ENCODE measurements around the gene C15orf39.
"Not testable (repeated sequence)": the region's sequence is repeated elsewhere in the genome, so short reads cannot be mapped to it uniquely, and the experiment has no call there.

The C15orf39 gene

DNA sequence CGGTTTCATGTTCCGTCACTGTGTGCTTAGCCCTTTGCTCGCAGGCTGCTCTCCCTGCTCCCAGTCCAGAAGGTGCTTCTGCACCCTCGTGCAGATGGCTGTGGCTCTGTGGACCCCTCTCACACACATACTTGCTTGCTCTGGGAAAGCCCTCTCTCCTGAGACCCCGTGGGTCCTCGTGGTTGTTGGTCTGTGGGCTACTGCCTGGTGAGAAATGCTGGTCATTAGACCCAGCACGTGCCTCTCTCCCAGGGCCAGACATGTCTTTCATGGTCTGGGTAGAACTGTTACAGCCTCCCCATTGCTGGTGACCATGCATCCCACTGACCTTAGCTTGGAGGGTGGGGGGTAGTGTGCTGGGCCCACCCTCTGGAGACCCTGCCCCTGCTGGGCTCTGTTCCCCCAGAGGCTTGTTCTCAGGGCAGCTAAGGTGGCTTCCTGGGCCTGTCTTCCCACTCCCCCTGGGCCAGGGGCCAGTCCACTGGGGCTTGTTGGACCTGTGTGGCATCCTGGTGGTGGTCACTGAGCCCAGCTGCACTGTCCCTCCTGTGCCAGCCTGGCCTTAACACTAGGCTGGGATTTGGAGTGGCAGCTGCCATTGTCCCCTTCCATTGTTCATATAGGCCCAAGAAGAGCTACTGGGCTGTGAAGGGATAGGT lies 10.6 kb downstream of the C15orf39 start:
- DNase-seq, result no peak

DNA sequence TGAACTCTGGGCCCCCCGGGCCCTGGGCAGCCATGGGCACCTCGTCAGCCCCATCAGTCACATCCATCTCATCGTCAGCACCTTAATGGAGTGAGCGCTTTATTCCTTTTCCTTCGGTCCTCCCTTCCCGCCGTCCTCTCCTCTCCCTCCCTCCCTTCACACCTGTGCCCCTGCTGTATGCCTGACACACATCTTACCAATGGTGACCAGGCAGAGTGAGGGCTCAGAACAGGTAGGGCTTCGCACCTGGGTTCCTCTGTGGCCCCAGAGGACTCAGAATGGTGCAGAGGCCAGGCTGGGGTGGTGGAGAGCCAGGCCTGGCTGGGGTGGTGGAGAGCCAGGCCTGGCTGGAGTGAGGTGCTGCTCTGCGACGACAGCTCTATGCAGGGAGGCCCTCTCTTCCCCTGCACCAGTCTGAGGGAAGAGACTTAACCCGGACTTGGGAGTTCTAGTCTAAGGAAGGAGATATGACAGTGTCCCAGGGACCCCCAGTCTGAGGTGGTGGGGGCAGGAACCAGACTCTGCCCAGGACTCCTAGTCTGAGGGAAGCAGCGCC lies 11.6 kb downstream of the C15orf39 start:
- DNase-seq, result no peak

DNA sequence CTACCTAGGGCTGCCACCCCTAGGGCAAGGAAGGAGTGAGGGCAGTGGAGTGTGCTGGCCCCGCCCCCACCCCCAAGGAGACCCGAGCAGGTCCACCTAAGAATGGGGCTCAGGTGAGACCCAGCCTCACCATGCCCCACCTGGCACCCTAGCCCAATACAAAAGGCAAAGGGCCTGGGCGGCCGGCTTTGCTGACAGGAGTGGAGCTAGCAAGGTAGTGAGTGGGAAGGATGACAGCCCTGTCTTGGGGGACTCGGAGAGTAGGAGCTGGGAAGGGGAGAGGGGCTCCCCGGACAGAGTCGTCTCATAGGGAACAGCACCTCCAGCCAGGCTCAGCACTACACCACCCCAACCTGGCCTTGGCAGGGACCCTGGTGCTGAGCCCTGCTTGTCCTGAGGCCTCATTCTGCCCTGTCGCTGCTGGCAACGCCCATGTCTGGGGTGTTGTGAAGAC lies 12.1 kb downstream of the C15orf39 start:
- DNase-seq, result no peak

DNA sequence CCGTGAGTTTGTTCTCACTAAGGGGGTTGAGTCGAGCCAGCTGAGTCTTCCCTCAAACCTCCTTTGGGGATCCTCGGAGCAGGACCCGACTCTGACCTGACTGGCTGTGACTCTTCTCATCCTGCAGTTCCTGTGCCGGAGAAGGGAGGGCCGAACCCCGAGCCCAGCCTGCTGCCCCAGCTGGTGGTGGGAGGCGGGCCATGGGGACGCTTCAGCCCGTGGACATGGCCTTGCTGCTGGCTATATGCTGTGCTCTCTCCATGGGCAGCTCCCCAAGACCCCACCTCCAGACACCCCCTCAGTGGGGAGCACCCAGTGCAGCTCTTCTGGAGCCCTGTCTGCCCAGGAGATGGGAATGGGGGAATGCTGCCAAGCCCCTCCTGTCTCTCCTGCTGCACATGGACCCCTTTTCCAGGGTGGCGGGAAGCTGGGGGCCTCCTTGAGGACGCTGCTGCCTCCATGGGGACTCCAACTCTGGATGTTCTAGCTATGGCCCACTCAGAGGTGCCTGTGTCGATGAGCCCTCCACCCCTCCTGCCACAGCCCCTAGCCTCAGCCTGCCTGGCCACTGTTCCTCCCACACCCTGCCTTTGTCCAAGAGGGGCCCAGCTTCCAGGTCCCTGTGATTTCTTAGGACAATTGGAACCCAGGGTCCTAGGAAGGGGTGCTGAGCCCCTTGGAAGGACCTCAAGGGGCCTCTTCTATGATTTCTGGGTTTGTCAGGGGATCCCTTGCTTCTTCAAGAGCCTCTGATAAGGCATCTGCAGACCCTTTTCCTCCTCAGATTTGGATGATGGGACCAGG lies 12.8 kb downstream of the C15orf39 start:
- DNase-seq, result no peak

GRCh38 chr15:75215107-75216004 lies 13.7 kb downstream of the C15orf39 start:
- no peak for DNase-seq

DNA sequence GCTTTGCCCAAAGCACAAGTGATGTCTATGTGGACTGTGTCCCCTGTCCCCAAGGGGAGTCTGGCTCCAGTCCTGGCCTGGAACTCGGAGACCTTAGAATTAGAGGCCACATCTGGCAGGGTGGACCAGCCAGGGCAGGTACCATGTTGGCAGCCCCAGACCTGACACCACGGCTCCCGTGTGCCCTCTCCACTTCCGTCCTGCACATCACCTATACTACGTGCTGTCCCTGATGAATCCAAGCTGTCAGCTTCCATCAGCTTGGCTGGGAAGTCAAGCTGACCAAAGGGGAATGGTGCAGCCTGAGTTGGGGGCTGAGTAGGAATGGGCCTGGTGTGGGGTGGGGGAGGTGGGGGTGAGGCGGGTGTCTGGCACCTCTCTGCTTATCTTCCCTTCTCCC lies 15.3 kb downstream of the C15orf39 start:
- DNase-seq, result no peak

GRCh38 chr15:75217574-75217973 lies 15.9 kb downstream of the C15orf39 start:
- not testable (repeated sequence) for DNase-seq

- DNase-seq, result not testable (repeated sequence)
Measured at GRCh38 chr15:75219507-75219929, 17.8 kb downstream of the C15orf39 start.

GRCh38 chr15:75223688-75224087 lies 22.0 kb downstream of the C15orf39 start:
- DNase-seq, result no peak

GRCh38 chr15:75224281-75224680 lies 22.6 kb downstream of the C15orf39 start:
- DNase-seq, result no peak

GRCh38 chr15:75225102-75225836 lies 23.6 kb downstream of the C15orf39 start:
- DNase-seq, result not testable (repeated sequence)

DNA sequence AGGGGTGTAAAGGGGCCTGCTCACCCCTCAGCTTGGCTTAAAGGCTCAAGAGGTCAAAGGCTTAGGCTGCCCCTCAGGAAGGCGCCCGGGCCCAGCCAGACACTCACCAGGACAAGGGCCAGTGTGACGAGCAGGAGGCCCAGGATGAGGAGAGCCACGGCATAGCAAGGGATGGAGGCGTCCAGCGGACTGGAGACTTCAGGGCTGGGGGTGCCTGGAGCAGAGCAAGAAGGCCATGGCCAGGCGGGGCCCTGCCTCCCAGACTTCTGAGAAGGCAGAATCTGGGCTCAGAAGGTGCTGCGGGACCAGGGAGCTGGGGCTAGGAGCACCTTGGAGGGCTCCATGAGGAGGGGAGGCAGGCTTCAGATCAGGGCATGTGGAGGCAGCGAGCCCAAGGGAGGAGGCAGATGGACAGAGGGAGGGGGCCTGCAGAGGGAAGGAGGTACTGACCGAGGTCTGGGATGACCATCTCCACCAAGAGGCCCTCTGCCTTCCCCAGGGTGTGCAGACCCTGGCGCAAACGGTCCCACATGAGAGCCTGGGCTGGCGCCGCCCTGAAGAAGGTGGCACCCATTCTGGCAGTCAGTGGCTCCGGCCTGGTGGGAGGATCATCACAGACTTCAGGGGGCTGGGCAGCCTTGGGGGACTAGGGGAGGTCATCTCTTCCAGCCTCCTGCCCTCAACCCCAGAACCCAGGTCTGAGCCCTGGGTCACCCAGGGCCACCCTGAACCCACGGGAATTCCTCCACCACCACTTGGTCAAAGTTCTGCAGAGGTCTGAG lies 24.5 kb downstream of the C15orf39 start:
- no peak for DNase-seq

GRCh38 chr15:75227112-75227511 lies 25.4 kb downstream of the C15orf39 start:
- not testable (repeated sequence) for DNase-seq

DNA sequence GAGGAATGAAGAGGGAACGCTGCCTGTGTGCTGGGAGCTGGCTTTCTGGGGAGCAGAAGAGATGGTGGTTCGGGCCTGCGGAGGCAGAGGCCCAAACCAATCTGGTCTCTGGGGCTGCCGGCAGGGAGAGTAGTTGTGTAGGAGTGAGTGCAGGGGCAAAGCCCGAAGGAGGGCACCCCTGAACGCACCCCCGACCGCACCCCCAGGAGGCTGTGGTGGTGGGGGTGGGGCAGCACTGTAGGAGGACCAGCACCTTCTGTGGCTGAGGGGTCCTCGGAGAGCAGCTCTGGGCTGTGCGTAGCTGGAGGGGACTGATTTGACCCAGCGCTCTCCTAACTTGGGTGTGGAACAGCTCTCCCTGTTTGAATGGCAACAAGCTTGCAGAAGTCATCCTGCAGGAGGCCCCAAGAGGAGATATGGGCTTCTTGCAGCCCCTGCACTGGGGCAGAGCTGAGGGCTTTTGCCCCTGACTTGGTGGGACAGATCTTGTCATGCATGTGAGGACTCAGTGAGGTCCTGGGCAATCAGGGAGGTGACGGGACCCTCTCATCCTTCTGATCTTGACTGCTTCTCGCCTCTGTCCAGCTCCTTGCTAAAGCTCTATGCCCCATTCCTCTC lies 26.1 kb downstream of the C15orf39 start:
- DNase-seq, result no peak

DNA sequence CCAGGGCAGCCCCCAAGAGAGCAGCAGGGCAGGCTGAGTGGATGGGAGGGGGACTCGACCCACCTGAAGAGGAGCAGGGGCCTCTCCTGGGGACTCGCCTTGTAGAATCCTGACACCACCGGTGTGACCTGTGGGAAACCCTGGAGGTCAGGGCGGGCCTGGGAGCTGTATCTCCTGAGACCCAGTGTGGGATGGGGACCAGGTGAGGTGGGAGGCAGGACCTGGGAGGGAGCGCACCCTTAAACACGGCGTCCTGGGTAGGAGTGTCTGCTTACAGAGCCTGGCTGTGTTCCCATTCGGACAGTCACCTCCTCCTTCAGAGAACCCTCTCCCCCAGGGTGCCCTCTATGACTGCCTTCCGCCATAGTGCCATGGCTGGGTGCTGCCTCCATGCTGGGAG lies 27.1 kb downstream of the C15orf39 start:
- DNase-seq, result no peak

DNA sequence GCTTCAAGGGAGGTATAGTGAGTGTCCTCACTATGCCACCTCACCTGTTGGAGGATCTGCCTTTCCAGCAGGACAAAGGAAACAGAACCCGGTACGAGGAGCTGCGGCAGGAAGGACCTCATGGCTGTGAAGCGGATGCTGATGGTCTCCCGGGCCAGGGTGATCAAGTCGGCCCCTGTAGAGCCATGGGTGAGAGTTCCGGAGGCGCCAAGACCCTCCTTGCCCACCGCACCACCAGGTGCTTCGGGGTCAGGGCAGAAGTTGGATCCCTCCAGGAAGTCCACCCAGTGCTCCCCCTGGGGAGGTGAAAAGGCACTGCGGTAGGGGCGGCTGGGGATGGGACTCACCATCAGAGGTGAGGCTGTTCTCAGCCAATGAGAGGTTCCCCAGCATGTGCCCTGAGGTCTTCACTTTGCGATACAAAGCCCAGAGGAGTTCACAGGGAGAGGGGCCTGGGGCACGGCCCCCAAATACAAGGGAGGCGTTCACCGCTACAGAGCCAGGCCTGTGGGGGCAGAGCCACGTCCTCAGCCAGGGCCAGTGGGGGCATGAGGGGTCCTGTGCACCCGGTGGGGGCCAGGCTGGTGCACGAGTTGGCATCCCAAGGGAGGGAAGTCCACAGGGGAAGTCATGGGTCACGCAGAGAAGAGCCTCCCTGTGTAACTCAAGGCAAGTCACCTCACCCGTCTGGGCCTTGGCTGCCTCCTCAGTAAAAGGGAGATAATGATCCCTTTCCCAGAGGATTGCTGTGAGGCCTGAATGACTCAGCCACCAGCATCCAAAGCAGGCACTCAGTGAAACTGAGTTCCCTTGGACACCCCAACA lies 27.7 kb downstream of the C15orf39 start:
- no peak for DNase-seq

DNA sequence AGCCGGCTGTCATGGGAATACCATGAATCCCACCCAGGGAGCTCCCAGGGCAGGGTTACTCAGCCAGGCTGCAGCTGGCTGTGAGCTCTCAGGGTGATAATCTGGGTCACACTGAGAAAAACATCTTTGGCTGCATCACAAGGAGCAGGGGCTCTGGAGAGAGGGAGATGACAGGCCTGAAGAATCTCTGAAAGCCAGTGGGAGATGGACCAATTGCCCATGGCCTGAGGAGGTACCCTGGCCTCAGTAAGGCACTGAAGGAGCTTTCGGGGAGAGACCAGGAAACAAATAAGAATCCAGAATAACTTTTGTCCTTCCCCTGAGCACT lies 28.3 kb downstream of the C15orf39 start:
- no peak for DNase-seq

- DNase-seq, result no peak
Measured at GRCh38 chr15:75230551-75231371, 29.1 kb downstream of the C15orf39 start.

DNA sequence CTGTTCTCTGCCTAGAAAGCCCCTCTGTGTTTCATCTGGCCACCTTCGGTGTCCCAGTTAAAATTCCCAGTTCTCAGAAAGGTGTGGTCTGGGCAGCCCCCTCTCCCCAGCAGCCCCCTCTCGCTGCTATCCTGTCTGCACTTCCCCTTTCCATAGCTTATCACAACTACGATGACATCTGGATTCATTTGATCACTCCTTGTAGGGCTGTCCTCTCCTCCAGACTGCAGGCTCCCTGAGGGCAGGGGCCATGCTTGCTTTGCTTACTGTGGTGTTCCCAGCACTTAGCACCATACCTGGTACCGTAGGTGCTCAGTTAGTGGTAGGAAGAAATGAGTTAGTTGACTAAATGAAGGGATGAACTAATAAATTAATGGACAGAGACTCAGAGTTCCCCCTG lies 30.2 kb downstream of the C15orf39 start:
- DNase-seq, result no peak

All from C1 segment of cervical spinal cord (tissue), 14 donors.